Smooth muscle cell (in vitro differentiated cells): ENCODE measurements around the gene TMEM167B. TPM values are rescaled to one million over a fixed set of nuclear protein-coding genes. Genes with fewer than 3 reads are reported as not detected.

Experiments
- DNase-seq: peaks from one replicate; lab custom pipeline; 2025; ENCODE audit not compliant: unreplicated experiment; lab: John Stamatoyannopoulos, UW
- H2AFZ ChIP-seq: fragments of 200-600 bp; sonication (generic); 2 replicates; pipeline ENCODE4 v1.6.0; 2016; ENCODE audit warnings: antibody characterized with exemption, low read depth, mild to moderate bottlenecking
- H3F3A ChIP-seq: fragments of 200-600 bp; sonication (generic); 2 replicates; pipeline ENCODE4 v1.6.0; 2017; ENCODE audit warnings: antibody characterized with exemption, low read depth
- H3K27ac ChIP-seq: fragments of 200-600 bp; sonication (generic); 2 replicates; pipeline ENCODE4 v1.5.1; 2016; ENCODE audit warnings: low read depth, mild to moderate bottlenecking
- H3K27me3 ChIP-seq: fragments of 200-600 bp; sonication (generic); 2 replicates; pipeline ENCODE4 v1.6.1; 2016; ENCODE audit warnings: low read depth, mild to moderate bottlenecking
- H3K36me3 ChIP-seq: fragments of 200-600 bp; sonication (generic); 2 replicates; pipeline ENCODE4 v1.5.1; 2016; ENCODE audit warnings: low read depth
- H3K4me1 ChIP-seq: fragments of 200-600 bp; sonication (generic); 2 replicates; pipeline ENCODE4 v1.5.1; 2016; ENCODE audit warnings: low read depth
- H3K4me2 ChIP-seq: fragments of 200-600 bp; sonication (generic); 2 replicates; pipeline ENCODE4 v1.6.0; 2016; ENCODE audit warnings: mild to moderate bottlenecking
- H3K4me3 ChIP-seq: fragments of 200-600 bp; sonication (generic); 2 replicates; pipeline ENCODE4 v1.5.1; 2016; ENCODE audit warnings: mild to moderate bottlenecking
- H3K79me2 ChIP-seq: fragments of 200-600 bp; sonication (generic); 2 replicates; pipeline ENCODE4 v1.6.0; 2016; ENCODE audit warnings: low read depth, mild to moderate bottlenecking
- H3K9ac ChIP-seq: fragments of 200-600 bp; sonication (generic); 2 replicates; pipeline ENCODE4 v1.6.0; 2016; ENCODE audit warnings: low read depth
- H3K9me3 ChIP-seq: fragments of 200-600 bp; sonication (generic); replicated peaks from 2 replicates; pipeline ENCODE4 v1.5.1; 2016; ENCODE audit warnings: low read depth
- H4K20me1 ChIP-seq: fragments of 200-600 bp; sonication (generic); 2 replicates; pipeline ENCODE4 v1.6.0; 2016; ENCODE audit warnings: low read depth
- CTCF ChIP-seq: fragments of 200-600 bp; sonication (generic); IDR thresholded peaks from 2 replicates; pipeline ENCODE4 v1.5.1; 2017; ENCODE audit warnings: borderline replicate concordance, mild to moderate bottlenecking, antibody characterized with exemption; ENCODE audit not compliant: insufficient read depth, poor library complexity, severe bottlenecking
- WGBS: methylation state at CpG from one replicate; pipeline ENCODE4 v1.1.7; 2016; ENCODE audit warnings: low lambda C conversion rate; 5-methylcytosine and 5-hydroxymethylcytosine counted together
- polyA plus RNA-seq: library from polyadenylated mRNA; unstranded; fragments of >200 nt; fragmentation: Nextera tagmentation; extraction: Ambion mirVana; gene quantifications from 2 replicates; pipeline ENCODE4 v1.2.1, GENCODE V29; 2016
- total RNA-seq: library from RNA; depleted of rRNA; stranded (reverse); fragments of >200 nt; gene quantifications from 2 replicates; pipeline ENCODE4 v1.2.3, GENCODE V29; 2014

TMEM167B gene
- total and polyA plus RNA-seq, 2 experiments from 2014 or later: 24.2 to 31.6 TPM

- no peaks in the 10 kb centered on the region for H3K9me3 ChIP-seq
- H3K4me3 ChIP-seq: no peak overlapping the region
- WGBS: 68% methylated on average over 2 of the region's 2 CpGs
These were observed 43.3 kb downstream of the TMEM167B start for GRCh38 chr1:109133815-109134214.

GRCh38 chr1:109134423-109134822, 43.9 kb downstream of the TMEM167B start:
- Histone ChIP-seq H3K9ac (no peak overlapping the region), H3K27ac (no peak overlapping the region), H3F3A (no peaks in the 10 kb centered on the region), H3K79me2 (no peaks in the 10 kb centered on the region), H4K20me1 (no peaks in the 10 kb centered on the region), H3K4me3 (peak overlapping the region; percentile 31), H3K4me2 (no peak overlapping the region), H3K4me1 (no peaks in the 10 kb centered on the region), H3K27me3 (no peaks in the 10 kb centered on the region), H3K9me3 (no peaks in the 10 kb centered on the region), H2AFZ (no peak overlapping the region), H3K36me3 (no peaks in the 10 kb centered on the region)
- no peak for DNase-seq
- TF ChIP-seq CTCF: no peak
- WGBS: 85% methylated on average over 7 of the region's 7 CpGs

More at GRCh38 chr1:109133815-109134214, 43.3 kb downstream of the TMEM167B start:
- Histone ChIP-seq H3K4me2 (no peak overlapping the region), H3K79me2 (no peaks in the 10 kb centered on the region), H3K27ac (no peak overlapping the region), H3F3A (no peaks in the 10 kb centered on the region), H2AFZ (no peak overlapping the region), H3K27me3 (no peaks in the 10 kb centered on the region), H3K36me3 (no peaks in the 10 kb centered on the region), H3K4me1 (no peaks in the 10 kb centered on the region), H3K9ac (no peak overlapping the region), H4K20me1 (no peaks in the 10 kb centered on the region)
- no peak for DNase-seq
- TF ChIP-seq CTCF: no peak

GRCh38 chr1:109135940-109136339, 45.4 kb downstream of the TMEM167B start:
- no peak for TF ChIP-seq CTCF
- H3F3A ChIP-seq: no peaks in the 10 kb centered on the region
- H3K4me3 ChIP-seq: no peak overlapping the region
- H2AFZ ChIP-seq: no peak overlapping the region
- H3K4me1 ChIP-seq: no peaks in the 10 kb centered on the region
- no peak overlapping the region for H3K9ac ChIP-seq
- no peaks in the 10 kb centered on the region for H4K20me1 ChIP-seq
- WGBS: 92% methylated on average over 3 of the region's 3 CpGs
- no peaks in the 10 kb centered on the region for H3K79me2 ChIP-seq
- DNase-seq: no peak
- no peak overlapping the region for H3K27ac ChIP-seq
- no peak overlapping the region for H3K4me2 ChIP-seq
- no peaks in the 10 kb centered on the region for H3K27me3 ChIP-seq
- H3K36me3 ChIP-seq: no peaks in the 10 kb centered on the region
- no peaks in the 10 kb centered on the region for H3K9me3 ChIP-seq

GRCh38 chr1:109136766-109137165, 46.2 kb downstream of the TMEM167B start:
- WGBS: 85% methylated on average over 6 of the region's 6 CpGs
- Histone ChIP-seq H3K9ac (no peak overlapping the region), H3K27ac (no peak overlapping the region), H3K4me1 (no peaks in the 10 kb centered on the region), H3K79me2 (no peaks in the 10 kb centered on the region), H3K9me3 (no peaks in the 10 kb centered on the region), H3K4me2 (no peak overlapping the region), H3K4me3 (no peak overlapping the region), H2AFZ (no peak overlapping the region), H3K27me3 (no peaks in the 10 kb centered on the region), H3K36me3 (no peaks in the 10 kb centered on the region), H4K20me1 (no peaks in the 10 kb centered on the region), H3F3A (no peaks in the 10 kb centered on the region)
- no peak for TF ChIP-seq CTCF
- DNase-seq: no peak
